Lower lobe of right lung (tissue), 2 donors: ENCODE measurements around the gene GRB14. TPM values are rescaled to one million over a fixed set of nuclear protein-coding genes. Genes with fewer than 3 reads are reported as not detected.
"Not testable (repeated sequence)": the region's sequence is repeated elsewhere in the genome, so short reads cannot be mapped to it uniquely, and the experiment has no call there.

ENCODE experiments used
- ATAC-seq, 2 donors: fragments of 200-7000 bp; cut with Tn5 transposase; one replicate each; pipeline ENCODE4 v1.9.1; 2020 to 2022; ENCODE audit warnings: mild to moderate bottlenecking in 2 of 2, moderate library complexity in 2 of 2
- DNase-seq: peaks from one replicate; pipeline ENCODE4 v3.0.0-alpha.2; 2020
- H3K27ac ChIP-seq: fragments of 200-600 bp; one replicate; pipeline ENCODE4 v1.8.0; 2022
- H3K27me3 ChIP-seq: fragments of 200-600 bp; one replicate; pipeline ENCODE4 v1.8.0; 2022; ENCODE audit warnings: low read depth
- H3K36me3 ChIP-seq: fragments of 200-600 bp; one replicate; pipeline ENCODE4 v1.8.0; 2022; ENCODE audit warnings: mild to moderate bottlenecking
- H3K4me1 ChIP-seq: fragments of 200-600 bp; one replicate; pipeline ENCODE4 v1.8.0; 2022
- H3K4me3 ChIP-seq: fragments of 200-600 bp; one replicate; pipeline ENCODE4 v1.8.0; 2022; ENCODE audit warnings: mild to moderate bottlenecking
- H3K9me3 ChIP-seq: fragments of 200-600 bp; one replicate; pipeline ENCODE4 v1.8.0; 2022
- intact Hi-C: fragments of 100-400 bp; cut with DNase I; formaldehyde crosslinking; loops from one replicate; pipeline ENCODE4 v1.11.0; 2022
- total RNA-seq: library from RNA; stranded (reverse); fragmentation: NEBNext Ultra II Directional; extraction: Animal tissue kit (Norgen Biotek cat#: 25700); gene quantifications from one replicate; pipeline ENCODE4 v1.2.1, GENCODE V29; 2021
- TF ChIP-seq, protein P1 (sequence below): fragments of 200-600 bp; IDR thresholded peaks from one replicate; pipeline ENCODE4 v1.8.0; 2022; ENCODE audit warnings: antibody characterized with exemption, mild to moderate bottlenecking
- donor health status: DM: no; HTN: yes; CAD: no; lungs with severe emphysema.

The GRB14 gene
- total RNA-seq, 1 donor from 2014 or later = 4.6 TPM

DNA sequence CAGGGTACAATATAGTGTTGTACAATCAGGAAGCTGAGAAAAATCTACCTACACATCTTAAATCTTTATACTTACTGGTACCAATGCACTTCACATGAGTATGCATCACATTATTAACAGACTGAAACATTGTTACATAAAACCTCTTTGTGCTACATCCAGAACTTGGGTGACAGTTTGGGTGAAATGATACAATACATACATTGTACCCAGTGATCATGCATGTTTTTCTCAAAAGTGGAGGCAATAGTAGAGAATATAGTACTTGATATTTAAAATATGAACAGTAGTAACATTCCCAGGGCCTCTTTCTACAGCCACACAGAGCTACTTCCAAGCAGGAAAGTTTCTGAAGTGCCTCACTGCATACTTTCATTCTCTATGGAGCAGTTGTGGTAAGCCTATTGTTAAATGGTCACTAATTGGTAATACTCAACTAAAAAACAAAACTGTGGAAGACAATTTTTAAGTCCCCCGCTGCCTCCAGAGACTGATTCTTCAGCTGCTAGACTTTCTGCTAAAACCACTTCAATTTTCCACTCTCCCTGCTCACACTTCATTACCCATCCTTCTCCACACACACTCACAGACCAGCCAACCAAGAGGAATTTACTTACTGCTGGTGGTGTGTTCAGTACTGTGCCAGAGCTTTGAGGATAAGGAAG is 22.9 kb upstream of the GRB14 start:
- intact Hi-C loops = no loop called here
- Histone ChIP-seq H3K4me1 (no peaks in the 10 kb centered on the region), H3K4me3 (no peak overlapping the region), H3K36me3 (no peaks in the 10 kb centered on the region), H3K27ac (no peak overlapping the region), H3K27me3 (no peaks in the 10 kb centered on the region), H3K9me3 (peaks cover 14% of the 10 kb centered on the region)
- ATAC-seq (no peak), DNase-seq (no peak)
- TF ChIP-seq, protein P1, sequence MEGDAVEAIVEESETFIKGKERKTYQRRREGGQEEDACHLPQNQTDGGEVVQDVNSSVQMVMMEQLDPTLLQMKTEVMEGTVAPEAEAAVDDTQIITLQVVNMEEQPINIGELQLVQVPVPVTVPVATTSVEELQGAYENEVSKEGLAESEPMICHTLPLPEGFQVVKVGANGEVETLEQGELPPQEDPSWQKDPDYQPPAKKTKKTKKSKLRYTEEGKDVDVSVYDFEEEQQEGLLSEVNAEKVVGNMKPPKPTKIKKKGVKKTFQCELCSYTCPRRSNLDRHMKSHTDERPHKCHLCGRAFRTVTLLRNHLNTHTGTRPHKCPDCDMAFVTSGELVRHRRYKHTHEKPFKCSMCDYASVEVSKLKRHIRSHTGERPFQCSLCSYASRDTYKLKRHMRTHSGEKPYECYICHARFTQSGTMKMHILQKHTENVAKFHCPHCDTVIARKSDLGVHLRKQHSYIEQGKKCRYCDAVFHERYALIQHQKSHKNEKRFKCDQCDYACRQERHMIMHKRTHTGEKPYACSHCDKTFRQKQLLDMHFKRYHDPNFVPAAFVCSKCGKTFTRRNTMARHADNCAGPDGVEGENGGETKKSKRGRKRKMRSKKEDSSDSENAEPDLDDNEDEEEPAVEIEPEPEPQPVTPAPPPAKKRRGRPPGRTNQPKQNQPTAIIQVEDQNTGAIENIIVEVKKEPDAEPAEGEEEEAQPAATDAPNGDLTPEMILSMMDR = no peak

DNA sequence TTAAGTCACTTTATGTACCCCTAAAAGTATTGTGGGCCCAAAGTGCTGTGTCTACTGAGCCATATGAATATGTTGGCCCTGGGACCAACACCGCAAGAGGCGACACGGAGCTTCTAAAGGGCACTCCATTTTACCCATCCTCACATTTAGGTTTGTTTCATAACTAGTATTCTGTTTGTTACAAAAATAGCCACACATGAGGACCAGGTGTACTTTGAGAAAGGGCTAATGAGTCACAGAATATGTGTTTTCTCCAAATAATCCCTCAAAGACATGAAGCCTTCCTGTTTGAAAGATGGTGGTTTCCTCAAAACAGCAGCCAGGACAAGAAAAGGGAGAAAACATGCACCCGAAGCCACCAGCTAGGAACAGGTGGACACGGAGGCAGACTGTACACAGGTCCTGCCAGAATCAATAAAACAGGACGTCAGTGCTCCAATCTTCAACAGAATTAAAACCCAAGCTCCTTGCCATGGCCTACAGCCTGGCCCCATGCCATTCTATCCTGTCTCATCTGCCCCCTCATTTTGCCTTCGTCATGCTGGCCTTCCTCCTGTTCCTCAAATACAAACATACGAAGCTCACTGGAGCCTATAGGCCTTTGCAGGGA is 21.8 kb upstream of the GRB14 start:
- TF ChIP-seq, protein P1 = no peak
- no peak overlapping the region for H3K4me3 ChIP-seq
- H3K4me1 ChIP-seq = no peaks in the 10 kb centered on the region
- intact Hi-C loops = no loop called here
- ATAC-seq (no peak), DNase-seq (no peak)
- no peaks in the 10 kb centered on the region for H3K27me3 ChIP-seq
- H3K36me3 ChIP-seq = no peaks in the 10 kb centered on the region
- H3K9me3 ChIP-seq = peaks cover 3% of the 10 kb centered on the region
- no peak overlapping the region for H3K27ac ChIP-seq

DNA sequence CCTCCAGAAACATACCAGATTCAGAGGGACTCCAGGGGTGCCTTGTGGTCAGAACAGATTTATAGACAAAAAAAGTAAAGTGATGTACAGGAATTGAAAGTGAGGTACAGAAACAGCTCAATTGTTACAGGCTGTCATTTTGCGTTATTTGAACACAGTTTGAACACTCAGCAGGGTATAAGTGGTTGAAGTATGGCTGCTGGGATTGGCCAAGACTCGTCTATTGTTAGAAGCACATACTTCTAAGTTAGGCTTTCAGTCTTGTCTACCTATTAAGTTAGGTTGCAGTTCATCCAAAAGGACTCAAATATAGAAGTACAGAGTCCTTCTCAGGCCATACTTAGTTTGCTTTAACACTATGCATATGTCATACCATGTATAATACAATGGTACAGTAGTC is 21.0 kb upstream of the GRB14 start:
- no peaks in the 10 kb centered on the region for H3K4me1 ChIP-seq
- DNase-seq = no peak
- intact Hi-C loops = no loop called here
- no peak overlapping the region for H3K4me3 ChIP-seq
- no peaks in the 10 kb centered on the region for H3K9me3 ChIP-seq
- no peak overlapping the region for H3K27ac ChIP-seq
- H3K36me3 ChIP-seq = no peaks in the 10 kb centered on the region
- TF ChIP-seq, protein P1 = no peak
- ATAC-seq = no peak
- H3K27me3 ChIP-seq = no peaks in the 10 kb centered on the region

DNA sequence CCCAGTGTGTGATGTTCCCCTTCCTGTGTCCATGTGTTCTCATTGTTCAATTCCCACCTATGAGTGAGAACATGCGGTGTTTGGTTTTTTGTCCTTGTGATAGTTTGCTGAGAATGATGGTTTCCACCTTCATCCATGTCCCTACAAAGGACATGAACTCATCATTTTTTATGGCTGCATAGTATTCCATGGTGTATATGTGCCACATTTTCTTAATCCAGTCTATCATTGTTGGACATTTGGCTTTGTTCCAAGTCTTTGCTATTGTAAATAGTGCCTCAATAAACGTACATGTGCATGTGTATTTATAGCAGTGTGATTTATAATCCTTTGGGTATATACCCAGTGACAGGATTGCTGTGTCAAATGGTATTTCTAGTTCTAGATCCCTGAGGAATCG is 7.0 kb upstream of the GRB14 start:
- H3K4me3 ChIP-seq, H3K9me3 ChIP-seq, H3K27me3 ChIP-seq, H3K36me3 ChIP-seq, intact Hi-C loops, DNase-seq, ATAC-seq, H3K4me1 ChIP-seq, H3K27ac ChIP-seq: not testable (repeated sequence)

DNA sequence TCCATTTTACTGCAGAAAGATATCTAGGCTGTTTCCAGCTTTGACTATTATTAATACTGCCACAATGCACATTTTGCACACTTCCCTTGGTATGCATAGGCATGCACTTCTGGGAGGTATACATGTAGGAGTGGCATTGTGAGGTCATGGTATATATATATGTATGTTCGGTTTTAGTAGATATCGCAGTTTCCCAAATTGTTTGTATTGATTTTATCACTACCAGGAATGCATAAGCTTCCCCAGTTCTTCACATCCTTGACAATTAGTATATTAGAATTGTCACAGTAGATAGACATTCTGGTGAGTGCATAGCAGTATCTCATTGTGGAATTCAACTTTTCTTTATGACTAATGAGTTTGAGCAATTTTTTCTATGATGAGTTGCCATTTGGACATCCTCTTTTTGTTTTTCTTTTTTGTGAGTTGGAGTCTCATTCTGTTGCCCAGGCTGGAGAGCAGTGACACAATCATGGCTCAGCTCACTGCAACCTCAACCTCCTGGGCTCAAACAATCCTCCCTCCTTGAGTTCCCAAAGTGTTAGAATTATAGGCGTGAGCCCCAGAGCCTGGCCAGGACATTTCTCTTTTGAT is 4.2 kb upstream of the GRB14 start:
- no peak for ATAC-seq
- peaks cover 9% of the 10 kb centered on the region for H3K27me3 ChIP-seq
- H3K36me3 ChIP-seq = no peaks in the 10 kb centered on the region
- H3K9me3 ChIP-seq = no peaks in the 10 kb centered on the region
- no peak for DNase-seq
- H3K4me3 ChIP-seq = no peak overlapping the region
- H3K27ac ChIP-seq = no peak overlapping the region
- TF ChIP-seq, protein P1 = no peak
- peaks cover 2% of the 10 kb centered on the region for H3K4me1 ChIP-seq
- intact Hi-C loops = no loop called here

DNA sequence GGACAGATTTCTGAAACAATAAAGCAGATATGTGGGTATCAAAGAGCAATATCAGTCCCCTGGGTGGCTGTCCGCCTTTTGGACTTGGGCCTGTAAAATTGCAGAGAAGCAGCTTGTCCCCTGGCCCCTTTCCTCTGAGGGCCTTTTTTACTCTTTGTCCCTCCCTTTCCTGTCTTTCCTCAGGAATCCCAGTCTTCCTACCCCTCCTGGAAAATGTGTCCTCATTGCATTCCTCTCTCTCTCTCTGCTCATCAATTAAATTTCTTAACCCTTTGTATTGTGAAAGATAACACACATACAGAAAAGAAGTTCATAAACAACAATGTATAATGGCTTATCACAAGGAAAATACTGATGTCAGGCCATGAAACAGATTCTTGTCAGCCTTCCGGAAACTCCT is 3.0 kb upstream of the GRB14 start:
- Histone ChIP-seq H3K27me3 (peaks cover 11% of the 10 kb centered on the region), H3K4me1 (peaks cover 5% of the 10 kb centered on the region), H3K4me3 (no peak overlapping the region), H3K27ac (no peak overlapping the region), H3K9me3 (no peaks in the 10 kb centered on the region), H3K36me3 (no peaks in the 10 kb centered on the region)
- no peak for ATAC-seq
- intact Hi-C loops = no loop called here
- TF ChIP-seq, protein P1 = no peak
- DNase-seq = no peak
